GM12872 (cell line): ENCODE data around the gene TRAPPC10.

Source experiments
- CTCF ChIP-seq: IDR thresholded peaks from 3 replicates; pipeline ENCODE4 v1.5.1; 2011; ENCODE audit warnings: low read depth, mild to moderate bottlenecking, low read length, moderate library complexity; ENCODE audit not compliant: insufficient read depth

Gene TRAPPC10

GRCh38 chr21:43978060-43978459 is 34.0 kb upstream of the TRAPPC10 start:
- no peak for TF ChIP-seq CTCF

- no peak for TF ChIP-seq CTCF
These were observed 32.5 kb upstream of the TRAPPC10 start for GRCh38 chr21:43979654-43980053.

- no peak for TF ChIP-seq CTCF
These were observed 30.8 kb upstream of the TRAPPC10 start for GRCh38 chr21:43981151-43981870.

GRCh38 chr21:43981871-43982210 is 30.3 kb upstream of the TRAPPC10 start:
- TF ChIP-seq CTCF: no peak

GRCh38 chr21:43982489-43983078 is 29.5 kb upstream of the TRAPPC10 start:
- no peak for TF ChIP-seq CTCF

GRCh38 chr21:43983390-43983789 is 28.7 kb upstream of the TRAPPC10 start:
- no peak for TF ChIP-seq CTCF

GRCh38 chr21:43983860-43984420 is 28.2 kb upstream of the TRAPPC10 start:
- no peak for TF ChIP-seq CTCF
